H1 (cell line): ENCODE data around the gene CALY. TPM values are rescaled to one million over a fixed set of nuclear protein-coding genes. Genes with fewer than 3 reads are reported as not detected.

Experiments used
- ATF2 ChIP-seq: IDR thresholded peaks from 2 replicates; pipeline ENCODE4 v1.6.1; 2012; ENCODE audit warnings: low read length, inconsistent platforms
- HDAC6 ChIP-seq: IDR thresholded peaks from one replicate; pipeline ENCODE4 v1.7.1; 2012; ENCODE audit warnings: low read depth, mild to moderate bottlenecking, inconsistent platforms, low read length, moderate library complexity
- RBBP5 ChIP-seq: IDR thresholded peaks from 2 replicates; pipeline ENCODE4 v1.7.1; 2012; ENCODE audit warnings: low read depth, mild to moderate bottlenecking, inconsistent platforms, low read length, moderate library complexity, borderline replicate concordance
- SUZ12 ChIP-seq: fragments of 200-600 bp; sonication (generic); IDR thresholded peaks from 2 replicates; pipeline ENCODE4 v1.6.1; 2012; ENCODE audit warnings: mild to moderate bottlenecking, inconsistent platforms, low read length, moderate library complexity, mixed read lengths
- USF2 ChIP-seq: IDR thresholded peaks from 2 replicates; pipeline ENCODE4 v1.6.1; 2011; ENCODE audit warnings: low read length, improper control_type of control experiment
- polyA plus RNA-seq, 7 experiments: library from polyadenylated mRNA; depleted of rRNA in 3 of 7; stranded (reverse) in 5 of 7; unstranded in 2 of 7; fragments of >200 nt in 5 of 7; fragments of 200-250 nt in 2 of 7; gene quantifications; 1 replicate in 5 of 7; 2 replicates in 1 of 7; 4 replicates in 1 of 7; pipeline versions ENCODE4 v1.2.1 to v1.2.3, GENCODE V29; 2011 to 2013; ENCODE audit warnings: missing spikeins in 2 of 7, mixed read lengths in 2 of 7
- total RNA-seq: library from RNA; stranded (reverse); fragmentation: NEBNext Ultra II Directional; extraction: Animal tissue kit (Norgen Biotek cat#: 25700); gene quantifications from 2 replicates; pipeline ENCODE4 v1.2.1, GENCODE V29; 2021

Gene CALY
- total and polyA plus RNA-seq, 2 of the 8 experiments (the other 6 are each of a cell fraction or from before 2014, with no cell fraction given): 1.3 to 1.5 TPM

- no peak for TF ChIP-seq ATF2
- TF ChIP-seq USF2: no peak
- no peak for TF ChIP-seq RBBP5
- TF ChIP-seq SUZ12: no peak
- TF ChIP-seq HDAC6: no peak
These were observed 37.0 kb downstream of the CALY start (continued) for GRCh38 chr10:133299738-133300137.
